Measurements from ENCODE around the gene PIK3CD.

DNA sequence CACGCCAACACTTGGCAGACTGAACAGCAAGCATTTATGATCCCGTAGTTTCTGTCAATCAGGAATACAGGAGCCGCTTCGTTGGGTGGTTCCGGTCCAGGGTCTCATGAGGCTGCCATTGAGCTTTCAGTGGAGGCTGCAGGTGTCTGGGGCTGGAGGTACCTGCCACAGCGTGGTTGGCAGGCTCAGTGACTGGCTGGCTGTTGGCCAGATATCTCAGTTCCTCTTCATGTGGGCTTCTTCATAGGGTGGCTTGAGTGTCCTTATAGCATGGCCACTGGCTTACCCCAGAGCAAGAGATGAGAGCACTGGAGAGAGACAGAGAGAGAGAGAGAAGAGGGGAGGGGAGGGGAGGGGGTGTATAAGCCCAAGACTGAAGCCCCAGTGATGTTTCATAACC is 29.3 kb downstream of the PIK3CD start:
- TF ChIP-seq EZH2 (IDR thresholded peaks at IDR 0.05; ENCODE audit: borderline replicate concordance) = no peak
- TF ChIP-seq, protein P1, sequence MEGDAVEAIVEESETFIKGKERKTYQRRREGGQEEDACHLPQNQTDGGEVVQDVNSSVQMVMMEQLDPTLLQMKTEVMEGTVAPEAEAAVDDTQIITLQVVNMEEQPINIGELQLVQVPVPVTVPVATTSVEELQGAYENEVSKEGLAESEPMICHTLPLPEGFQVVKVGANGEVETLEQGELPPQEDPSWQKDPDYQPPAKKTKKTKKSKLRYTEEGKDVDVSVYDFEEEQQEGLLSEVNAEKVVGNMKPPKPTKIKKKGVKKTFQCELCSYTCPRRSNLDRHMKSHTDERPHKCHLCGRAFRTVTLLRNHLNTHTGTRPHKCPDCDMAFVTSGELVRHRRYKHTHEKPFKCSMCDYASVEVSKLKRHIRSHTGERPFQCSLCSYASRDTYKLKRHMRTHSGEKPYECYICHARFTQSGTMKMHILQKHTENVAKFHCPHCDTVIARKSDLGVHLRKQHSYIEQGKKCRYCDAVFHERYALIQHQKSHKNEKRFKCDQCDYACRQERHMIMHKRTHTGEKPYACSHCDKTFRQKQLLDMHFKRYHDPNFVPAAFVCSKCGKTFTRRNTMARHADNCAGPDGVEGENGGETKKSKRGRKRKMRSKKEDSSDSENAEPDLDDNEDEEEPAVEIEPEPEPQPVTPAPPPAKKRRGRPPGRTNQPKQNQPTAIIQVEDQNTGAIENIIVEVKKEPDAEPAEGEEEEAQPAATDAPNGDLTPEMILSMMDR (IDR thresholded peaks at IDR 0.05; ENCODE audit: poor library complexity) = no peak
